H1 (cell line): ENCODE results near the gene CGRRF1.

Experiments
- ASH2L ChIP-seq: fragments of 200-600, 300-600 bp; sonication (generic); IDR thresholded peaks from one replicate; pipeline ENCODE4 v1.7.1; 2017; ENCODE audit warnings: low read length
- ATF3 ChIP-seq: IDR thresholded peaks from 2 replicates; pipeline ENCODE4 v1.6.1; 2011; ENCODE audit warnings: low read depth, mild to moderate bottlenecking, low read length; ENCODE audit not compliant: insufficient read depth
- CEBPB ChIP-seq: IDR thresholded peaks from 2 replicates; pipeline ENCODE4 v1.6.1; 2012; ENCODE audit warnings: low read depth, low read length
- CTBP2 ChIP-seq: IDR thresholded peaks from 2 replicates; pipeline ENCODE4 v1.7.0; 2011; ENCODE audit warnings: borderline replicate concordance, mild to moderate bottlenecking, moderate library complexity, mixed read lengths, low read length; ENCODE audit not compliant: insufficient read depth, insufficient read length
- CTCF ChIP-seq, 3 experiments: IDR thresholded peaks; 1 replicate in 2 of 3; 2 replicates in 1 of 3; pipeline versions ENCODE4 v1.5.1 to v1.6.1; 2011; ENCODE audit warnings: low read length in 3 of 3, mild to moderate bottlenecking in 3 of 3, inconsistent platforms in 2 of 3, low read depth in 1 of 3, moderate library complexity in 1 of 3; ENCODE audit not compliant: insufficient read depth in 1 of 3; ENCODE audit errors: control extremely low read depth in 1 of 3
- EZH2 ChIP-seq: fragments of 200-600 bp; sonication (generic); IDR thresholded peaks from 2 replicates; pipeline ENCODE4 v1.7.1; 2012; ENCODE audit warnings: low read depth, mild to moderate bottlenecking, moderate library complexity, low read length, inconsistent platforms; ENCODE audit not compliant: severe bottlenecking
- HDAC2 ChIP-seq, 2 experiments: fragments of 300-600 bp in 1 of 2; sonication (generic) in 1 of 2; IDR thresholded peaks; 2 replicates each; pipeline ENCODE4 v1.6.1; 2011 to 2012; ENCODE audit warnings: low read depth in 2 of 2, low read length in 2 of 2, mild to moderate bottlenecking in 2 of 2, moderate library complexity in 2 of 2, borderline replicate concordance in 1 of 2, inconsistent platforms in 1 of 2
- JUN ChIP-seq: IDR thresholded peaks from 2 replicates; pipeline ENCODE4 v1.6.1; 2011; ENCODE audit warnings: low read depth, mild to moderate bottlenecking, improper control_type of control experiment, low read length
- KDM5A ChIP-seq: fragments of 200-600 bp; IDR thresholded peaks from 2 replicates; pipeline ENCODE4 v1.7.1; 2012; ENCODE audit warnings: mild to moderate bottlenecking, low read length, inconsistent platforms, mixed read lengths
- POLR2AphosphoS5 ChIP-seq: IDR thresholded peaks from 2 replicates; pipeline ENCODE4 v1.6.1; 2011; ENCODE audit warnings: low read depth, low read length
- RNF2 ChIP-seq: fragments of 200-900, 300-1000 bp; sonication (generic); IDR thresholded peaks from 2 replicates; pipeline ENCODE4 v1.7.1; 2016; ENCODE audit warnings: borderline replicate concordance, low read depth, mild to moderate bottlenecking, antibody characterized with exemption, low read length; ENCODE audit not compliant: poor library complexity, severe bottlenecking; ENCODE audit errors: missing control alignments
- TAF1 ChIP-seq: IDR thresholded peaks from 2 replicates; pipeline ENCODE4 v1.6.1; 2011; ENCODE audit warnings: mild to moderate bottlenecking, low read depth, low read length

- TF ChIP-seq CTCF (IDR thresholded peaks at IDR 0.05; ENCODE audit: control extremely low read depth in 1 of 3, insufficient read depth in 1 of 3, low read depth in 1 of 3, low read length in 3 of 3) (no peak), POLR2AphosphoS5 (no peak), ATF3 (no peak), EZH2 (no peak), CEBPB (no peak), TAF1 (no peak), HDAC2 (IDR thresholded peaks at IDR 0.05; ENCODE audit: borderline replicate concordance in 1 of 2, low read depth in 2 of 2, low read length in 2 of 2) (no peak), RNF2 (no peak), CTBP2 (no peak), JUN (no peak), ASH2L (no peak), KDM5A (no peak)
These were observed 11.1 kb upstream of the CGRRF1 start for GRCh38 chr14:54498579-54498978.
